ENCODE results near the gene FAM89B.
"Not testable (repeated sequence)": the region's sequence is repeated elsewhere in the genome, so short reads cannot be mapped to it uniquely, and the experiment has no call there.

Gene FAM89B

GRCh38 chr11:65558002-65558929 is 14.1 kb upstream of the FAM89B start, which contains the start of gene LTBP3:
Gene LTBP3 (minus strand): TSS chr11:65558359. CDS start chr11:65557959, 400 bp downstream.
- Mint-ChIP-seq H3K9me3 (no peaks in the 10 kb centered on the region), H3K4me3 (peak within 1 kb of the TSS; percentile 86), H3K4me1 (ENCODE audit: low read depth) (peaks cover 40% of the 10 kb centered on the region), H3K27ac (peak within 1 kb of the TSS; percentile 85), H3K36me3 (ENCODE audit: low read depth) (peaks cover 4% of the 10 kb centered on the region), H3K27me3 (ENCODE audit: low read depth) (no peaks in the 10 kb centered on the region)

DNA sequence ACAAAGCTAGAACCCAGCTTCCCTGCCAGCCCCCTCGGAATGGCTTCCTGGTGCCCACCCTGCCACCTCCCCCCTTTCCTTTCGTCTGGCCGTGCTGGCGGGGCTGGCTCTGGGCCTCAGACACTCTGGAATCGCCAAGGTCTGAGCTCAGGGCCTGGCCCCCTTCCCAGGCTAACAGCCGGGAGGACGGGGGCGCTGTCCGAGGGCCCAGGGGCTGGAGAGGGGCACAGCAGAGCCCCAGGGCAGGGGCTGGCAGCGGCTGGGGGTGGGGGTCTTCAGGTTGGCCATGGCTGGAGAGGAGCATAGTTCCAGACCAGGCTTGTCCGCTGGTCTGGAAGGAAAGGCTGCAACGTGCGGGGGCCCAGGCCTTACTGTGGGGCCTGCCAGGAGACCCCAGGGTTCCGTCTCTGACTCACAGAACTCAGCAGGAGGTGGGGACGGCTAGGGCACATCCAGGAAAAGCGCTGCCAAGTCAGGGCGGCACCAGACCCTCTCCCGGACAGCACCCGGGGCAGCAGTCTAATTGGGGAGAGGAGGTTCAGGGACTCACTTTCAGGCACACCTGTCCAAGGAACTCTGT is 13.3 kb upstream of the FAM89B start:
- Mint-ChIP-seq H3K27me3 (ENCODE audit: low read depth) (no peaks in the 10 kb centered on the region), H3K4me3 (peak overlapping the region; percentile 50), H3K27ac (peak overlapping the region; percentile 36), H3K9me3 (no peaks in the 10 kb centered on the region), H3K36me3 (ENCODE audit: low read depth) (peaks cover 4% of the 10 kb centered on the region), H3K4me1 (ENCODE audit: low read depth) (peaks cover 40% of the 10 kb centered on the region)

- Mint-ChIP-seq H3K4me1 (ENCODE audit: low read depth) (peaks cover 36% of the 10 kb centered on the region), H3K27me3 (ENCODE audit: low read depth) (no peaks in the 10 kb centered on the region), H3K36me3 (ENCODE audit: low read depth) (peaks cover 4% of the 10 kb centered on the region), H3K4me3 (no peak overlapping the region), H3K27ac (peak overlapping the region; percentile 36), H3K9me3 (no peaks in the 10 kb centered on the region)
Observed at GRCh38 chr11:65559535-65559934, 12.8 kb upstream of the FAM89B start.

DNA sequence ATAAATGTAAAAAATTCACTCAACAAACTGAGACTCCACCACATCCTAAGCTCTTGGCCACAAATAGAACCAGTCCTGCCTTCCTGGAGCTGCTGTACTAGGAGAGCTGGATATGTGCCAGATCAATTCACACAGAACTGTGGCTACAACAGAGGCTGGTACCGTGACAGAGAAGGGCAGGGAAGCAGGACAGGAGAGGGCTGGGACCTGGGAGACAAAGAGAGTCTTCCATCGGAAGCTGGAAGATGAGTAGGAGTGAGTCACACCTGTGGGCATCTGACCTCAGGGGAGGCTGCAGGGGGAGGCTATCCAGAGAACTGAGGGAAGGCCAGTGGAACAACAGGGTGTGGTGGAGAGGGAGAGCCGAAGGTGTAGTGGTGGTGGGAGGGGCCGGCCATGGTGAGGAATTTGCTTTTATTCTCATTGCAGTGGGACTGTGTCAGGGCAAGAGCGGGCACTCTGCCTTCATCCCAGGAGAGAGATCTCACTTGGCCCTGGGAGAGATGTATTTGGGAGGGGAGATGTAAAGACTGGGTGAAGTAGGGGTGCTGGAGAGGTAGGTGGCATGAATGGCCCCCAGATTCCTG is 12.3 kb upstream of the FAM89B start:
- Mint-ChIP-seq H3K9me3 (no peaks in the 10 kb centered on the region), H3K4me1 (ENCODE audit: low read depth) (peaks cover 35% of the 10 kb centered on the region), H3K27ac (no peak overlapping the region), H3K27me3 (ENCODE audit: low read depth) (no peaks in the 10 kb centered on the region), H3K36me3 (ENCODE audit: low read depth) (peaks cover 4% of the 10 kb centered on the region), H3K4me3 (no peak overlapping the region)

DNA sequence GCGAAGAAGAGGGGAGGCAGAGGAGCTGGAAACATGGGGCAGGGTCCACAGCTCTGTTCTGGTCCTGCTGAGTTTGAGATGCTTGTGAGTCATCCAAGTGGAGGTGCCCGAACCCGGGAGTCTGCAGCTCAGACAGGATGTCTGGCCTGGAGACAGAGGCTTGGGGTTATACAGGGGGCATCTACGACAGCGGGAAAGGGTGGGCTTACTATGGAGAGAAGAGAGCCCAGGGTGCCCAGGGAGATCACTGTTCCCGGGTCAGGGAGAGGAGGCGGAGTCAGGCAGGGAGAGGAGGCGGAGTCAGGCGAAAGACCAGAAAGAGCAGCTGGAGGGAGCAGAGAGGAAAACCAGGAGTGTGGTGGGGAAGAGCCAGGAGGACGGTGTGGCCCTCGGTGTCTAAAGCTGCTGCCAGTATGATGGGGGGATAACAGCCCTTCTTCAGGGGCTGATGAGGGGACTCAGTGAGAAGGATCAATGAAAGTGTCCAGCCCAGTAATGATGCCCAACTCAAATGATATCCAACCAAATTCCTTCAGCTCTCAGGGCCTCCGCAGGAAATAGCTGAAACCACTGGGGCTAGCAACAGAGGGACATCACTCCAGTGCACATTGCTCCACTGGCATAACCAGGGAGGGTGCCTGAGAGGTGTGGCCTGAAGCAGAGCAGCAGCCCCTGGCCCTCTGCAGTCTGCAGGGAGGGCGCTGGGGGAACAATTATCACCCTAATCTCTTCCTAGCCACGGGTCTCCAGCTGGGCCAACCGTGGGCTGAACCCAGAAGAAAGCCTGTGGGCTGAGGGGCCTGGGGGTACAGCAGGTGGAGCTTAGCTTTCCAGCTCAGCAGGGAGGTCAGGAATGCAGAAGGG is 11.6 kb upstream of the FAM89B start:
- H3K36me3 Mint-ChIP-seq (ENCODE audit: low read depth): peaks cover 4% of the 10 kb centered on the region
- no peak overlapping the region for H3K27ac Mint-ChIP-seq
- H3K9me3 Mint-ChIP-seq: no peaks in the 10 kb centered on the region
- no peak overlapping the region for H3K4me3 Mint-ChIP-seq
- H3K4me1 Mint-ChIP-seq (ENCODE audit: low read depth): peaks cover 37% of the 10 kb centered on the region
- H3K27me3 Mint-ChIP-seq (ENCODE audit: low read depth): no peaks in the 10 kb centered on the region

- Mint-ChIP-seq H3K4me3 (no peak overlapping the region), H3K27ac (peak overlapping the region; percentile 38), H3K36me3 (ENCODE audit: low read depth) (peaks cover 4% of the 10 kb centered on the region), H3K9me3 (no peaks in the 10 kb centered on the region), H3K27me3 (ENCODE audit: low read depth) (no peaks in the 10 kb centered on the region), H3K4me1 (ENCODE audit: low read depth) (peaks cover 37% of the 10 kb centered on the region)
Observed at GRCh38 chr11:65562020-65562419, 10.3 kb upstream of the FAM89B start.

DNA sequence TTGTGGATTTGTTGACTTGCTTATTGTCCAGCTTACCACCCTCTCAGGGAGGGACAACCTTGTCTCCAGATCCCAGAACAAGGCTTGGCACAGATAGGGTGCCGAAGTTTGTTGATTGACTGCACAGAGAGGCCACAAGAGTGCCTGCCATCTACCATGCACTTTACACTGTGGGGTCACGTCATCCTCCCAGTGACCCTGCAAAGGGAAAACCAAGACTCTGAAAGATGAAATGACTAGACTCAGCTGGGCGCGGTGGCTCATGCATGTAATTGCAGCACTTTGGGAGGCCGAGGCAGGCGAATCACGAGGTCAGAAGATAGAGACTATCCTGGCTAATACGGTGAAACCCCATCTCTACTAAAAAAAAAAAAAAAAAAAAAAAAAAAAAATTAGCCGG is 9.6 kb upstream of the FAM89B start:
- no peaks in the 10 kb centered on the region for H3K27me3 Mint-ChIP-seq (ENCODE audit: low read depth)
- peaks cover 35% of the 10 kb centered on the region for H3K4me1 Mint-ChIP-seq (ENCODE audit: low read depth)
- H3K4me3 Mint-ChIP-seq: no peak overlapping the region
- no peaks in the 10 kb centered on the region for H3K9me3 Mint-ChIP-seq
- no peak overlapping the region for H3K27ac Mint-ChIP-seq
- no peaks in the 10 kb centered on the region for H3K36me3 Mint-ChIP-seq (ENCODE audit: low read depth)

GRCh38 chr11:65563601-65564000 is 8.7 kb upstream of the FAM89B start:
- peaks cover 42% of the 10 kb centered on the region for H3K4me1 Mint-ChIP-seq (ENCODE audit: low read depth)
- no peak overlapping the region for H3K4me3 Mint-ChIP-seq
- no peaks in the 10 kb centered on the region for H3K27me3 Mint-ChIP-seq (ENCODE audit: low read depth)
- peaks cover 4% of the 10 kb centered on the region for H3K36me3 Mint-ChIP-seq (ENCODE audit: low read depth)
- no peak overlapping the region for H3K27ac Mint-ChIP-seq
- H3K9me3 Mint-ChIP-seq: no peaks in the 10 kb centered on the region

DNA sequence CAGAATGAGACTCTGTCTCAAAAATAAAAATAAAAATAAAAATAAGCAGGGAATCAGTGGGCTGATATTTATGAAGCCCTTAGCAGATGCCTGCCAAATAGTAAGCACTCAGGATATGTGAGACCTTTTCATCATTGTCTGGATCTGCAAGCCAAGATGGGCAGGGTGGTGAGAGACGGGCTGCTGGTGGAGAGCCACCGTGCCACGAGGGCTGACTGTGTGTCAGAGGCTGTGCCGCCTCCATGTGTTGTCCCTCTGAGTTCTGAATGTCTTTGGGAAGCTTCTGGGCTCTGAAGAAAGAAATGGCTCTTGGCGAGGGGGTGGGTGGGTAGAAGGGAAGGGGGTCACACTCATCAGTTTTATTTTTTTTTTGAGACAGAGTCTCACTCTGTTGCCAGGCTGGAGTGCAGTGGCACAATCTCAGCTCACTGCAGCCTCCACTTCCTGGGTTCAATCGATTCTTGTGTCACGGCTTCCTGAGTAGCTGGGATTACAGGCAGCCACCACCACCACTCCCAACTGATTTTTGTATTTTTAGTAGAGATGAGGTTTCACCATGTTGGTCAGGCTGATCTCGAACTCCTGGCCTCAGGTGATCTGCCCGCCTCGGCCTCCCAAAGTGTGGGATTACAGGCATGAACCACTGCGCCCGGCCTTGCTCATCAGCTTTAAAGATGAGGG is 7.3 kb upstream of the FAM89B start:
- peaks cover 47% of the 10 kb centered on the region for H3K4me1 Mint-ChIP-seq (ENCODE audit: low read depth)
- H3K27ac Mint-ChIP-seq: peak overlapping the region; percentile 86
- H3K27me3 Mint-ChIP-seq (ENCODE audit: low read depth); H3K9me3 Mint-ChIP-seq: not testable (repeated sequence)
- H3K36me3 Mint-ChIP-seq (ENCODE audit: low read depth): peaks cover 10% of the 10 kb centered on the region
- peak overlapping the region; percentile 60 for H3K4me3 Mint-ChIP-seq

GRCh38 chr11:65565624-65566453 is 6.5 kb upstream of the FAM89B start:
- H3K27me3 Mint-ChIP-seq (ENCODE audit: low read depth): no peaks in the 10 kb centered on the region
- no peaks in the 10 kb centered on the region for H3K9me3 Mint-ChIP-seq
- H3K27ac Mint-ChIP-seq: peak overlapping the region; percentile 86
- H3K4me3 Mint-ChIP-seq: peak overlapping the region; percentile 60
- peaks cover 13% of the 10 kb centered on the region for H3K36me3 Mint-ChIP-seq (ENCODE audit: low read depth)
- peaks cover 44% of the 10 kb centered on the region for H3K4me1 Mint-ChIP-seq (ENCODE audit: low read depth)

DNA sequence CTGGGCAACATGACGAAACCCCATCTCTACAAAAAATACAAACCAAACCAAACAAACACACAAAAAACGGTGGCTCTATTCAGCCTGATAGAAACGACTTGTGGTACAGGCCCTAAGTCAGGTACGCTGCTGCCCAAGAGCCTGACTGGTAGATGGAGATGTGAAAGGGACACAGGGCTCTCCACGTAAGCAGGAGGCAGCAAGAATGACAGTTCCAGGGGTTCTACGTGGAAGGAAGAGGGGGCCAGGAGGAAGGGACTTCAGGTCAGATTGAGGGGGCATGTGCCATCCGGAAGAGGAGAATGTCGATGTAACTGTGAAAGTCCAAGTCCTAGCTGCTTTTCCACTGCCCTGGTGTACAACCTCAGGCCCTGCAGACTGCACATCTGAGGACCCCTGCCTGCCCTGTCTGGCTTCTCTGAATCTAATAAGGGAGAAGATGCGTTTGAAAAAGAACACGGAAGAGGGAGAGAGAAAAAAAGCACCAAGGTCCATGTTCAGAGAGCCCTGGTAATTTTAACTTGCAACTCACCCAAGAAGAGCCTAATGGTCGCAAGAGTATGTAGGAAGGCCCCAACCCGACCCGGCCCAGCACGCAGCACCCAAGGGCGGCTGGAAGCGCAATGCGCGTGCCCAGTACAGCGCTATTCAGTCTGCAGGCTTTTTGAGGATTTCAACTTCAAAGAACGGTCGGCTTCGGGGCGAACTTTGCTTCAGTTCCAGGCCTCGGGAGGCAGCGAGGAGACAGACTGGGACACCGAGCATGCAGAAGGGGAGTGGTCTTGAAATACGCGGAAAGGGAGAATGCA is 3.0 kb upstream of the FAM89B start:
- Mint-ChIP-seq H3K36me3 (ENCODE audit: low read depth) (peaks cover 22% of the 10 kb centered on the region), H3K27me3 (ENCODE audit: low read depth) (no peaks in the 10 kb centered on the region), H3K27ac (peak overlapping the region; percentile 100), H3K9me3 (no peaks in the 10 kb centered on the region), H3K4me3 (peak overlapping the region; percentile 99), H3K4me1 (ENCODE audit: low read depth) (peaks cover 62% of the 10 kb centered on the region)

GRCh38 chr11:65569973-65570918 is 2.1 kb upstream of the FAM89B start, which contains the start of gene ZNRD2:
Gene ZNRD2 (plus strand): TSS chr11:65570477. CDS start chr11:65570492, 15 bp downstream.
- Mint-ChIP-seq H3K4me1 (ENCODE audit: low read depth) (peaks cover 62% of the 10 kb centered on the region), H3K36me3 (ENCODE audit: low read depth) (peaks cover 22% of the 10 kb centered on the region), H3K4me3 (peak within 1 kb of the TSS; percentile 99), H3K27me3 (ENCODE audit: low read depth) (no peaks in the 10 kb centered on the region), H3K27ac (peak within 1 kb of the TSS; percentile 100), H3K9me3 (no peaks in the 10 kb centered on the region)

All from T-helper 1 cell treated with Interleukin-12 subunit alpha and Interleukin-12 subunit beta and Interleukin-4 antibody, amounts not matched to agents 30 μg/mL and 1 μg/mL, for 36 hours (primary cell).